M059J (cell line): ENCODE data around the gene SERPING1. TPM values are rescaled to one million over a fixed set of nuclear protein-coding genes. Genes with fewer than 3 reads are reported as not detected.

ENCODE experiments used
- DNase-seq: peaks from one replicate; pipeline ENCODE4 v3.0.0-alpha.2; 2012; ENCODE audit warnings: low read depth
- total RNA-seq: library from RNA; depleted of rRNA; stranded (reverse); fragments of >200 nt; shearing (Covaris generic); gene quantifications from 2 replicates; pipeline ENCODE4 v1.2.3, GENCODE V29; 2014; rRNA removed

Gene SERPING1
- total RNA-seq: 13.0 and 17.0 TPM in 2 replicates

- DNase-seq: no peak
Measured at GRCh38 chr11:57597461-57597915, at the start of gene SERPING1. TSS of gene SERPING1 (plus strand) at chr11:57597685. CDS start at chr11:57598271, 586 bp downstream.

GRCh38 chr11:57547854-57548377, 49.6 kb upstream of the SERPING1 start:
- DNase-seq: peak; percentile 55

- DNase-seq: no peak
Measured at GRCh38 chr11:57549983-57550382, 47.5 kb upstream of the SERPING1 start.

GRCh38 chr11:57551941-57552340, 45.5 kb upstream of the SERPING1 start:
- no peak for DNase-seq

- DNase-seq: no peak
Measured at GRCh38 chr11:57552479-57552878, 45.0 kb upstream of the SERPING1 start.

- no peak for DNase-seq
Measured at GRCh38 chr11:57555393-57555792, 42.1 kb upstream of the SERPING1 start.

GRCh38 chr11:57556041-57556440, 41.4 kb upstream of the SERPING1 start:
- no peak for DNase-seq

- no peak for DNase-seq
Measured at GRCh38 chr11:57560146-57560545, 37.3 kb upstream of the SERPING1 start.

- no peak for DNase-seq
Measured at GRCh38 chr11:57562596-57562995, 34.9 kb upstream of the SERPING1 start.

- peak; percentile 85 for DNase-seq
Measured at GRCh38 chr11:57566005-57566904, 31.2 kb upstream of the SERPING1 start.

- peak; percentile 56 for DNase-seq
Measured at GRCh38 chr11:57566905-57567514, 30.5 kb upstream of the SERPING1 start.

GRCh38 chr11:57567515-57568329, 29.8 kb upstream of the SERPING1 start, which contains the start of gene UBE2L6:
TSS of gene UBE2L6 (minus strand) at chr11:57567672. CDS start at chr11:57567611, 61 bp downstream.
- peak; percentile 80 for DNase-seq

- no peak for DNase-seq
Measured at GRCh38 chr11:57568330-57568766, 29.1 kb upstream of the SERPING1 start.

- no peak for DNase-seq
Measured at GRCh38 chr11:57571606-57572005, 25.9 kb upstream of the SERPING1 start.

- DNase-seq: no peak
Measured at GRCh38 chr11:57574061-57574460, 23.4 kb upstream of the SERPING1 start.

GRCh38 chr11:57584341-57584740, 13.1 kb upstream of the SERPING1 start:
- no peak for DNase-seq

GRCh38 chr11:57585301-57585700, 12.2 kb upstream of the SERPING1 start:
- no peak for DNase-seq

GRCh38 chr11:57586711-57587245, 10.7 kb upstream of the SERPING1 start:
- DNase-seq: no peak

GRCh38 chr11:57588046-57588710, 9.3 kb upstream of the SERPING1 start:
- no peak for DNase-seq

GRCh38 chr11:57596266-57596885, 1.1 kb upstream of the SERPING1 start:
- DNase-seq: no peak
